Progenitor cell of endocrine pancreas (in vitro differentiated cells): ENCODE measurements around the gene SIM1. TPM values are rescaled to one million over a fixed set of nuclear protein-coding genes. Genes with fewer than 3 reads are reported as not detected.
A peak's percentile ranks its signal among the peaks of the same experiment; 100 is the strongest.

Source experiments
- DNase-seq: peaks from one replicate; pipeline ENCODE4 v3.0.0; 2021; ENCODE audit warnings: low spot score; ENCODE audit not compliant: unreplicated experiment
- H3K27ac Mint-ChIP-seq: 2 replicates; pipeline ENCODE4 v1.8.0; 2021; ENCODE audit warnings: mild to moderate bottlenecking, moderate library complexity, mixed read lengths
- H3K27me3 Mint-ChIP-seq: 2 replicates; pipeline ENCODE4 v1.8.0; 2021; ENCODE audit warnings: mixed read lengths
- H3K36me3 Mint-ChIP-seq: 2 replicates; pipeline ENCODE4 v1.8.0; 2022; ENCODE audit warnings: mixed read lengths; ENCODE audit not compliant: insufficient read depth
- H3K4me1 Mint-ChIP-seq: 2 replicates; pipeline ENCODE4 v1.8.0; 2021; ENCODE audit warnings: low read depth, mixed read lengths
- H3K4me3 Mint-ChIP-seq: 2 replicates; pipeline ENCODE4 v1.8.0; 2021; ENCODE audit warnings: low read depth, mild to moderate bottlenecking, moderate library complexity, mixed read lengths
- H3K9me3 Mint-ChIP-seq: 2 replicates; pipeline ENCODE4 v1.8.0; 2021; ENCODE audit warnings: low read depth, mixed read lengths
- CTCF ChIP-seq: fragments of 200-600 bp; sonication (generic); IDR thresholded peaks from one replicate; pipeline ENCODE4 v1.5.0; 2021; ENCODE audit warnings: antibody characterized with exemption, mild to moderate bottlenecking; ENCODE audit not compliant: unreplicated experiment
- total RNA-seq: library from RNA; stranded (reverse); gene quantifications from 2 replicates; pipeline ENCODE4 v1.2.1, GENCODE V29; 2021

Gene SIM1
- total RNA-seq, 1 donor from 2014 or later = 6.9 TPM

- Mint-ChIP-seq H3K4me1 (peaks cover 21% of the 10 kb centered on the region), H3K36me3 (no peaks in the 10 kb centered on the region), H3K27me3 (peaks cover 91% of the 10 kb centered on the region), H3K4me3 (peak overlapping the region; percentile 47), H3K9me3 (no peaks in the 10 kb centered on the region), H3K27ac (no peak overlapping the region)
- no peak for DNase-seq
- no peak for TF ChIP-seq CTCF
Observed at GRCh38 chr6:100459592-100460184, 5.0 kb downstream of the SIM1 start.

- DNase-seq = no peak
- Mint-ChIP-seq H3K27ac (peak overlapping the region; percentile 94), H3K4me1 (peaks cover 25% of the 10 kb centered on the region), H3K4me3 (peak overlapping the region; percentile 16), H3K36me3 (no peaks in the 10 kb centered on the region), H3K9me3 (no peaks in the 10 kb centered on the region), H3K27me3 (peaks cover 93% of the 10 kb centered on the region)
- TF ChIP-seq CTCF = no peak
Observed at GRCh38 chr6:100458841-100459591, 5.7 kb downstream of the SIM1 start.

GRCh38 chr6:100457311-100457990 lies 7.3 kb downstream of the SIM1 start:
- Mint-ChIP-seq H3K4me1 (peaks cover 25% of the 10 kb centered on the region), H3K4me3 (peak overlapping the region; percentile 55), H3K9me3 (no peaks in the 10 kb centered on the region), H3K36me3 (no peaks in the 10 kb centered on the region), H3K27ac (peak overlapping the region; percentile 84), H3K27me3 (peaks cover 80% of the 10 kb centered on the region)
- TF ChIP-seq CTCF = no peak
- DNase-seq = no peak

- Mint-ChIP-seq H3K4me3 (peak overlapping the region; percentile 64), H3K4me1 (peaks cover 25% of the 10 kb centered on the region), H3K36me3 (no peaks in the 10 kb centered on the region), H3K27ac (peak overlapping the region; percentile 96), H3K9me3 (no peaks in the 10 kb centered on the region), H3K27me3 (peaks cover 75% of the 10 kb centered on the region)
- no peak for TF ChIP-seq CTCF
- no peak for DNase-seq
Observed at GRCh38 chr6:100456908-100457235, 7.8 kb downstream of the SIM1 start.

GRCh38 chr6:100456141-100456907 lies 8.4 kb downstream of the SIM1 start:
- peak overlapping the region; percentile 64 for H3K4me3 Mint-ChIP-seq
- H3K27me3 Mint-ChIP-seq = peaks cover 69% of the 10 kb centered on the region
- peak overlapping the region; percentile 96 for H3K27ac Mint-ChIP-seq
- peaks cover 25% of the 10 kb centered on the region for H3K4me1 Mint-ChIP-seq
- no peaks in the 10 kb centered on the region for H3K36me3 Mint-ChIP-seq
- no peak for TF ChIP-seq CTCF
- no peak for DNase-seq
- H3K9me3 Mint-ChIP-seq = no peaks in the 10 kb centered on the region
